Ureter (tissue), 1 donor: ENCODE measurements around the gene INHBC. TPM values are rescaled to one million over a fixed set of nuclear protein-coding genes. Genes with fewer than 3 reads are reported as not detected.
A peak's percentile ranks its signal among the peaks of the same experiment; 100 is the strongest.
"Not testable (repeated sequence)": the region's sequence is repeated elsewhere in the genome, so short reads cannot be mapped to it uniquely, and the experiment has no call there.

Experiments
- DNase-seq: peaks from one replicate; pipeline ENCODE4 v3.0.0-alpha.2; 2020; ENCODE audit warnings: low spot score
- total RNA-seq: library from RNA; stranded (reverse); gene quantifications from one replicate; pipeline ENCODE4 v1.2.4, GENCODE V29; 2023
- donor health status: DM: yes; HTN: yes; CAD: no.

The INHBC gene
- total RNA-seq, 1 donor from 2014 or later = not detected

DNA sequence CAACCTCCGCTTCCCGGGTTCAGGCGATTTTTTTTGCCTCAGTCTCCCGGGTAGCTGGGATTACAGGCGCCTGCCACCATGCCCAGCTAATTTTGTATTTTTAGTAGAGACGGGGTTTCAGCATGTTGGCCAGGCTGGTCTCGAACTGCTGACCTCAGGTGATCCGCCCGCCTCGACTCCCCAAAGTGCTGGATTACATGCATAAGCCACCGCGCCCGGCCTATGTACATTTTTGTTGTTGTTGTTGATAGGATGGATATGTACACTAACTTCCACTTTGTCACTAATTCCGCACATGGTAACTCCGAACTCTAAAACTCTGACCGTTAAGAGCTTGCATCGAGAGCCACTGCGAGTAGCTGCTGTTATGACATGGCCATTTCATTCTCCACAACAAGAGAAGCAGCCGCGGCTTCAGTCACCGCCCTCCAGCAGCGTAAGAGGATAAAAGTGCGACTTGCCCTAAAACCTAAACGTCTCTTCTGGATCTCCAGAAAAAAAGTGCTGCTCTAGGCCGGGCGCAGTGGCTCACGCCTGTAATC lies 52.5 kb downstream of the INHBC start:
- DNase-seq = no peak

DNA sequence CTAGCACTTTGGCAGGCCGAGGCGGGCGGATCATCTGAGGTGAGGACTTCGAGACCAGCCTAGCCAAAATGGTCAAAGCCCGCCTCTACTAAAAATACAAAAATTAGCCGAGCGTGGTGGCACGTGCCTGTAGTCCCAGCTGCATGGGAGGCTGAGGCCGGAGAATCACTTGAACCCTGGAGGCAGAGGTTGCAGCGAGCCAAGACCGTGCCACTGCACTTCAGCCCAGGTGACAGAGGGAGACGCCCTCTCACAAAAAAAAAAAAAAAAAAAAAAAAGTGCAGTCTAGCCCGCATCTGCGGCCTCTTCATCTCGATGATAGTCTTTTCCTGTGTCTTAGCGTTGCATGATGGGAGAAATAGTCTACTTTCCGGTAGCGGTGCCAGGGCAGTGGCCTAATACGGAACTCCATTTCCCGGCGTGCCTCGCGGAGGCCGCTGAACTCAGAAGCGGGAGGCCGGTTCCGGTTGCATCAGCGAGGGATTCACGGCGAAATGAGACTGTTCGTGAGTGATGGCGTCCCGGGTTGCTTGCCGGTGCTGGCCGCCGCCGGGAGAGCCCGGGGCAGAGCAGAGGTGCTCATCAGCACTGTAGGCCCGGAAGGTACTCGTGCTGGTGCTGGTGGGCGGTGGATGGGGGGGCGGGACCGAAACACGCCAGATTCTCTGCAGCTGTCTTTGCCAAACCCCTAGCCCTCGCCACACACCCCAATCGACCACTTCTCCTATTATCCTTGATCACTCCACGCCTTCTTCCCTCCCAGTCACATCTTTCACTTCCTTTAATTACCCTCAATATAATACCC lies 53.2 kb downstream of the INHBC start, which contains the start of gene MARS1:
Gene MARS1 (plus strand): TSS at position 472 of the 805 bp plus-strand sequence. CDS start 23 bp downstream, at position 495.
- DNase-seq = peak; percentile 95

DNA sequence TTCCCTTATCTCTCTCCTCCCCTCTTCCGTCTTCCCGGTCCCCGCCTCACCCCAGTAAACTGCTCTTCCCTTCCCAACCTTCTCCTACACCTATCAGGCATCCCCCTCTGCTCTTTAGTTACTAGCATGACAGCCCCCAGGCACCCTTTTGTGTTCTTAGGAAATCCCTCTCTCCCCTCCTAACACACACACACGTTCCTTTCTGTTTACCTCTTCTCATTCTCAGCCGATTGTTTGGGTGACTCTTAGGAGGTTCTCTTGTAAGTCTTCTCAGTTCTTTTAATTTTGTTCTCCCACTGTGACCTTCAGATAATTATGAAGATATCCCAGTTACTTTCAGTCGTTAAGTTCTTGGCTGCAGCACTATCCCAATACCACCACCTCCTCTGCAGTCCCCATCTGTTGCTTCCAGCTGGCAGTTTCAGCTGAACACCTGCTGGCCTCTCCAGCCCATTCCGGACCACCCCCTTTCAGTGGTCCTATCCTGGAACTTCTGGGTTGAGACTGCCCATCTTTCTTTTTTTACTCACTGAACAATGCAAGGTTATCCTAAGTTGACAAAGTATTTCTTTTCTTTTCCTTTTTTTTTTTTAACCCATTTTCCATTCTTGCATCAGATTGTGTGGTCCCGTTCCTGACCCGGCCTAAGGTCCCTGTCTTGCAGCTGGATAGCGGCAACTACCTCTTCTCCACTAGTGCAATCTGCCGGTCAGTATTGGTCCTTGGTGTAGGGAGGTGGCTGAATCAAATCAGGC lies 54.0 kb downstream of the INHBC start:
- no peak for DNase-seq

DNA sequence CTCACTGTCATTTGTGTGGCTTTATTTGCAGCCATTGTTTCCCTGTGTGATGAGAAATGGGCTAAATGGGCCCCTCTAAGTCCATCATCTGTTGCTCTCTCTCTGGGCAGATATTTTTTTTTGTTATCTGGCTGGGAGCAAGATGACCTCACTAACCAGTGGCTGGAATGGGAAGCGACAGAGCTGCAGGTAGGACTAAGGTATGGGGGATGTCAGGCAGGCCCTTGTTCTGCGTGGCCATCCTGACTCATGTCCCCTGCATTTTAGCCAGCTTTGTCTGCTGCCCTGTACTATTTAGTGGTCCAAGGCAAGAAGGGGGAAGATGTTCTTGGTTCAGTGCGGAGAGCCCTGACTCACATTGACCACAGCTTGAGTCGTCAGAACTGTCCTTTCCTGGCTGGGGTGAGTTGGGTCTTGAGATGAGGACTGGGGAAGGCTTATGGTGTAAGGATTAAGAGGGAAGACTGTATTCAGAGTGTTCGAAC lies 54.6 kb downstream of the INHBC start:
- no peak for DNase-seq

DNA sequence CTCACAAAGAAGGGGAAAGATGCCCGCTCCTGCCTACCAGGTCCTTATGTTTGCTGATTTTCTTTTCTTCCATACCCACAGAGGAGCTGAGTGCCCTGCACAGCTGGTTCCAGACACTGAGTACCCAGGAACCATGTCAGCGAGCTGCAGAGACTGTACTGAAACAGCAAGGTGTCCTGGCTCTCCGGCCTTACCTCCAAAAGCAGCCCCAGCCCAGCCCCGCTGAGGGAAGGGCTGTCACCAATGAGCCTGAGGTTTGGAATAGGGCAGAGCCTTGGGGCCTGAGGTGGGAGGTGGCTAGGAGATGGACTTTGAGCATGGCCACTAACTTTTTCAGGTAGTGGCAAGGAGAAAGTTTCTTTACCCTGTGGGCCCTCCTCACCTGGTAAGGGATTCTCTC lies 55.5 kb downstream of the INHBC start:
- DNase-seq = no peak

DNA sequence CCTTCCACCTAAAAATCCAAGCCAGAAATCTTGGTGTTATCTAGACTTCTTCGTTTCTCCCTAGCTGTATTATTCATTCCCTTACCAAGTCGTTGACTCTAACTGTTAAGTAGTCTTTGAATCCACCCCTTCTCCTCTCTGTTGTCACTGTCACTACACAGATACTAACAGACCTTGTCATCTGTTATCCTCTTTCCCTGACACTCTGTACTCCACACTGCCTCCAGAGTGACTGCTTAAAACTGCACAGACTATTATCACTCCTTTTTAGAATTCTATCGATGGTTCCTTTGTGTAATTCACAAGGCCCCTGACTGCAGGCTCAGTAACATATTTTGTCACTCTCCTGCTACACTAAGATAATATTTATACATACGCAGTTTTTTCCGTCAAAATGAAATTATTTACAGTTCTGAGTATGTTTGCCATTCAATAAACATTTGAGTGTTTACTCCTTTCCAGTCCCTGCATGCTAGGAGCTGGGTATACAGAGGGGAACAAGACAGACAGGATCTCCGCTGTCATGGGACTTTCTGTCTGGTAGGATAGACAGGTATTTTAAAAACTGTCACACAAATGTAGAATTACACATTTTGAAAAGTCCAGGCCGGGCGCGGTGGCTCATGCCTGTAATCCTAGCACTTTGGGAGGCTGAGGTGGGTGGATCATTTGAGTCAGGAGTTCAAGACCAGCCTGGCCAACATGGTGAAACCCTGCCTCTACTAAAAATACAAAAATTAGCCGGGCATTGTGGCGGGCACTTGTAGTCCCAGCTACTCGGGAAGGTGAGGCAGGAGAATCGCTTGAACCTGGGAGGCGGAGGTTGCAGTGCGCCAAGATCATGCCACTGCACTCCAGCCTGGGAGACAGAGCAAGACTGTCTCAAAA lies 57.1 kb downstream of the INHBC start:
- no peak for DNase-seq

DNA sequence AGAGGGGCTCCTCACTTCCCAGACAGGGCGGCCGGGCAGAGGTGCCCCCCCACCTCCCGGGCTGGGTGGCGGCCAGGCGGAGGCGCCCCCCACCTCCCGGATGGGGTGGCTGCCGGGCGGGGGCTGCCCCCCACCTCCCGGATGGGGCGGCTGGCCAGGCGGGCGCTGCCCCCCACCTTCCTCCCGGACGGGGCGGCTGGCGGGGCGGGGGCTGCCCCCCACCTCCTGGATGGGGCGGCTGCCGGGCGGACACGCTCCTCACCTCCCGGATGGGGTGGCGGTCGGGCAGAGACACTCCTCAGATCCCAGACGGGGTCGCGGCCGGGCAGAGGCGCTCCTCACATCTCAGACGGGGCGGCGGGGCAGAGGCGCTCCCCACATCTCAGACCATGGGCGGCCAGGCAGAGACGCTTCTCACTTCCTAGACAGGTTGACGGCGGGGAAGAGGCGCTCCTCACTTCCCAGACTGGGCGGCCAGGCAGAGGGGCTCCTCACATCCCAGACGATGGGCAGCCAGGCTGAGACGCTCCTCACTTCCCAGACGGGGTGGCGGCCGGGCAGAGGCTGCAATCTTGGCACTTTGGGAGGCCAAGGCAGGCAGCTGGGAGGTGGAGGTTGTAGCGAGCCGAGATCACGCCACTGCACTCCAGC lies 60.6 kb downstream of the INHBC start:
- not testable (repeated sequence) for DNase-seq

DNA sequence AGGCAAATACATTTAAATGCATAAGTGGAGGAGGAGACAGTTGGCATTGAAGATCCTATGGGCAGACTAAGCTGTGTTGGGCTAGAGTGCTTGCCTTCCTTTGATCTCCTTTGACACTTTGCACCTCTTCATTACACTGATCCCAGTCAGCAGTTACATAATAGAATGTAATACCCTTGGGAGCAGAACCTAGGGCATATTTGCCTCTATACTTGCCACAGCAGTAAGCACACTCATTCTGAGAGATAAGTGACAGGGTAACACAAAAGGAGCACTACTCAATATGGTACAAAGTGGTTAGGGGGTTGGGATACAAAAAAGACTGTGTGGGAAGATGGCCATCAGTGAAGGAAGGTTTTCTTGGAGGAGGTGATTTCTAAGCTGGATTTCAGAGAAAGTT lies 62.2 kb downstream of the INHBC start:
- no peak for DNase-seq

DNA sequence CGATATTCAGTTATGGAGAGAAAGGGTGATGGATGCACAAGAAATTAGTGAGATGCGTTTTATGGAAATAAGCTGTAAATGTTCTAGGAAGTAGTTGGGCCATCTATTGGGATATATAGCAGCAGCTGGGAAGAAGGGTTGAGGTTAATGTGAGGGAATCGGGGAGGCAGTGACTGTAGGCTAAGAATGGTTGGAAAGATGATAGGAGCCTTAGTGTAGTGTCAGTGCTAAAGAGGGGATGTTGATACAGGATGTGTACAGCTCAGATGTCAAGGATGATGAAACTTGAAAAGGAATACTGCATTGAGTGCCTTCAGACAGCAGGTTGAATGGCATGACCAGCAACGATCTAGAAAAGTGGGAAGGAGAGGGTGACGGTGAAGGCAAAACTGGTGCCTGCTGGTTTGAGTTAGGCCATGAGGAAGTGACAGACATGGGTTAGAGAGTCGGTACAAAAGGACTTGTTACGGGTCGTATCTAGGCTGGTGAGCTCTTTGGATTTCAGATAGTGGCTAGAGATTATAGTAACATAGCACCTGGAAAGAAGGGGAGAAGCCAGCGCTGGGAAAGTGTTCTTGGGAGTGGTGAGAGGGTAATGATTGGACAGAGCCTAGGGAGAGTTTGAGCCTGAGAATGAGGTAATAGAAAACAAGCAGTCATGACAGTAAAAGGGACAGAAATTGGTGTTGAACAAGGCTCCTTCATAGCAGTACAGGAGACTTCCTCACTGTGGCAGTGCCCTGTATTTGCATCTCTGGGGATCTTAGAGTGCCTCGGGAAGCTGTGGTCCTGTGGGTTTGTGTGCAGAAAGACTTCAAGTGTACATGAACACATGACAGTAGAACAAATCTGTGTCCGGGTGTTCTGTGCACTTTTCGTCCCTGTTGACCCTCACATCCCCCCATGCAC lies 62.9 kb downstream of the INHBC start:
- no peak for DNase-seq

DNA sequence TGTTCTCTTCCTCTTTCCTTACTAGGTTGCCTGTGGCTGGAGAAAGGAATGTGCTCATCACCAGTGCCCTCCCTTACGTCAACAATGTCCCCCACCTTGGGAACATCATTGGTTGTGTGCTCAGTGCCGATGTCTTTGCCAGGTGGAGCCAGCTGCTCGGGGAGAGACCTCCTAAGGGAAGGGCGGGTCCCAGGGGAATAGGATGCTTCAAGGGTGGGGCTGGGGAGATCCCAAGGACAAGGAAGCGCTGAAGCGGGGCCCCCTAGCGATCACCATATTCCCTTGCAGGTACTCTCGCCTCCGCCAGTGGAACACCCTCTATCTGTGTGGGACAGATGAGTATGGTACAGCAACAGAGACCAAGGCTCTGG lies 63.5 kb downstream of the INHBC start:
- DNase-seq = no peak

DNA sequence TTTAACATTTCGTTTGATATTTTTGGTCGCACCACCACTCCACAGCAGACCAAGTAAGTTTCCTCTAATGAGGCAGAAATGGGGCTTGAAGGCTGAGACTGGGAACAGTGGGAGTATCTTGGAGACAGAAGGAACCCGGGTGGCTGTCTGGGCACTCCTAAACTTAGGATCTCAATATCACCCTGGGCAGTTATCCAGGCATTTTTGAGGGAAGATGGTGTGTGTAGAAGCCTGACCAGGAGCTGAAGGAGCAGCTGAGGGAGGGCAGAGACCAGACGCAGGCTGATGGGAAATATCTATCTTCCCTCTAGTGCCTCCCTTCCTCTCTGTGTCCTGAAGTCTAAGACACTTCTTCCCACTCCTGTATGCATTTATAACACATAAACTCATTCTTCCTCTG lies 64.0 kb downstream of the INHBC start:
- DNase-seq = no peak

DNA sequence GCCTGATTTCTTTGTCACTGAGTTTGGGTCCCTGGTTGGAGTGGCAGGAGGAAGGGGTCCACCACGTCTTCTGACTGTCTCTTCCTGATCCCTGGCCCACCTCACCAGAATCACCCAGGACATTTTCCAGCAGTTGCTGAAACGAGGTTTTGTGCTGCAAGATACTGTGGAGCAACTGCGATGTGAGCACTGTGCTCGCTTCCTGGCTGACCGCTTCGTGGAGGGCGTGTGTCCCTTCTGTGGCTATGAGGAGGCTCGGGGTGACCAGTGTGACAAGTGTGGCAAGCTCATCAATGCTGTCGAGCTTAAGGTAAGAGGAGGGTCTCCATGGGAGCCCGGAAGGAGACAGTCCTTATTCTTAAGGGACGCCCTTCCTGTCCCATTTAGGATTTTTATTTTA lies 65.6 kb downstream of the INHBC start:
- DNase-seq = no peak

Other genes with a start within 250 kb of the INHBC start
- not detected for gene NXPH4, start 218.0 kb upstream of the INHBC start, total RNA-seq
- gene SHMT2, start 205.1 kb upstream of the INHBC start, total RNA-seq = 97.4 TPM
- gene STAC3, start 183.6 kb upstream of the INHBC start, total RNA-seq = 3.0 TPM
- gene R3HDM2, start 3.7 kb upstream of the INHBC start, total RNA-seq = 75.3 TPM
- gene INHBE, start 20.5 kb downstream of the INHBC start, total RNA-seq = 0.23 TPM
- gene GLI1, start 25.0 kb downstream of the INHBC start, total RNA-seq = 4.2 TPM
- 10.0 TPM for gene ARHGAP9, start 45.1 kb downstream of the INHBC start, total RNA-seq
- 327 TPM for gene MARS1, start 53.3 kb downstream of the INHBC start, total RNA-seq
- gene DDIT3, start 85.7 kb downstream of the INHBC start, total RNA-seq = 30.8 TPM
- gene MBD6, start 88.0 kb downstream of the INHBC start, total RNA-seq = 177 TPM
- gene DCTN2, start 112.4 kb downstream of the INHBC start, total RNA-seq = 104 TPM
- gene KIF5A, start 115.3 kb downstream of the INHBC start, total RNA-seq = 0.99 TPM
- gene PIP4K2C, start 156.4 kb downstream of the INHBC start, total RNA-seq = 48.0 TPM
- gene DTX3, start 170.0 kb downstream of the INHBC start, total RNA-seq = 40.0 TPM
- 41.5 TPM for gene ARHGEF25, start 176.7 kb downstream of the INHBC start, total RNA-seq
- gene B4GALNT1, start 198.4 kb downstream of the INHBC start, total RNA-seq = 3.3 TPM